Neural cell (in vitro differentiated cells): ENCODE measurements around the gene LY9. TPM values are rescaled to one million over a fixed set of nuclear protein-coding genes. Genes with fewer than 3 reads are reported as not detected.

ENCODE experiments used
- H2AFZ ChIP-seq: fragments of 200-600, 300-800 bp; sonication (generic), shearing (Covaris generic); 2 replicates; pipeline ENCODE4 v1.6.0; 2014; ENCODE audit warnings: low read depth, mild to moderate bottlenecking, antibody characterized with exemption, low read length, moderate library complexity
- H3F3A ChIP-seq: fragments of 200-600 bp; shearing (Covaris generic); 2 replicates; pipeline ENCODE4 v1.6.1; 2016; ENCODE audit warnings: mild to moderate bottlenecking, moderate library complexity, mixed read lengths, antibody characterized with exemption, low read length; ENCODE audit not compliant: insufficient read depth, poor library complexity, severe bottlenecking
- H3K27ac ChIP-seq: fragments of 200-600, 300-800 bp; sonication (generic), shearing (Covaris generic); 2 replicates; pipeline ENCODE4 v1.5.1; 2014; ENCODE audit warnings: mild to moderate bottlenecking, low read length, moderate library complexity
- H3K27me3 ChIP-seq: fragments of 300-800, 200-600 bp; sonication (generic), shearing (Covaris generic); 2 replicates; pipeline ENCODE4 v1.6.0; 2014; ENCODE audit warnings: mild to moderate bottlenecking, low read depth, low read length, moderate library complexity; ENCODE audit not compliant: insufficient read depth
- H3K36me3 ChIP-seq: fragments of 300-800, 200-600 bp; sonication (generic), shearing (Covaris generic); 2 replicates; pipeline ENCODE4 v1.5.1; 2014; ENCODE audit warnings: mild to moderate bottlenecking, antibody characterized with exemption, low read length, moderate library complexity; ENCODE audit not compliant: insufficient read depth
- H3K4me2 ChIP-seq: fragments of 300-800, 200-600 bp; sonication (generic), shearing (Covaris generic); 2 replicates; pipeline ENCODE4 v1.6.0; 2014; ENCODE audit warnings: mild to moderate bottlenecking, low read length
- H3K4me3 ChIP-seq: fragments of 300-800, 200-600 bp; sonication (generic), shearing (Covaris generic); 2 replicates; pipeline ENCODE4 v1.5.1; 2014; ENCODE audit warnings: mild to moderate bottlenecking, low read length, moderate library complexity
- H3K79me2 ChIP-seq: fragments of 200-600 bp; shearing (Covaris generic); replicated peaks from 2 replicates; pipeline ENCODE4 v1.6.0; 2014; ENCODE audit warnings: mild to moderate bottlenecking, low read length, moderate library complexity; ENCODE audit not compliant: insufficient read depth
- H3K9ac ChIP-seq: fragments of 300-800, 200-600 bp; sonication (generic), shearing (Covaris generic); 2 replicates; pipeline ENCODE4 v1.6.1; 2016; ENCODE audit warnings: mild to moderate bottlenecking, low read length, mixed read lengths
- H3K9me2 ChIP-seq: fragments of 200-600 bp; shearing (Covaris generic); 2 replicates; pipeline ENCODE4 v1.6.1; 2016; ENCODE audit warnings: mild to moderate bottlenecking, low read length, mixed read lengths; ENCODE audit not compliant: insufficient read depth
- H3K9me3 ChIP-seq: fragments of 200-600, 300-800 bp; sonication (generic), shearing (Covaris generic); 2 replicates; pipeline ENCODE4 v1.6.1; 2016; ENCODE audit warnings: mild to moderate bottlenecking, mixed run types, low read length, moderate library complexity, mixed read lengths
- H4K20me1 ChIP-seq: fragments of 200-600 bp; shearing (Covaris generic); 2 replicates; pipeline ENCODE4 v1.6.1; 2016; ENCODE audit warnings: mild to moderate bottlenecking, mixed run types; ENCODE audit not compliant: insufficient read depth
- EP300 ChIP-seq: fragments of 450-650 bp; conservative IDR thresholded peaks from 2 replicates; pipeline ENCODE4 v1.6.1; 2014; ENCODE audit warnings: antibody characterized with exemption, mild to moderate bottlenecking, moderate library complexity; ENCODE audit not compliant: poor library complexity, severe bottlenecking
- EZH2 ChIP-seq: fragments of 200-600, 300-800 bp; shearing (Covaris generic), sonication (generic); IDR thresholded peaks from 2 replicates; pipeline ENCODE4 v1.6.1; 2014; ENCODE audit warnings: antibody characterized with exemption, low read length, borderline replicate concordance, mild to moderate bottlenecking; ENCODE audit not compliant: insufficient read depth, poor library complexity, severe bottlenecking
- MXI1 ChIP-seq: fragments of 450-650 bp; conservative IDR thresholded peaks from 2 replicates; pipeline ENCODE4 v1.6.1; 2014; ENCODE audit warnings: antibody characterized with exemption, mild to moderate bottlenecking; ENCODE audit not compliant: poor library complexity, severe bottlenecking
- POLR2AphosphoS5 ChIP-seq: IDR thresholded peaks from 2 replicates; pipeline ENCODE4 v1.6.1; 2012
- RAD21 ChIP-seq: fragments of 450-650 bp; conservative IDR thresholded peaks from 2 replicates; pipeline ENCODE4 v1.6.1; 2014; ENCODE audit warnings: antibody characterized with exemption, mild to moderate bottlenecking, moderate library complexity
- REST ChIP-seq: IDR thresholded peaks from 2 replicates; pipeline ENCODE4 v1.6.1; 2012; ENCODE audit warnings: borderline replicate concordance
- SMC3 ChIP-seq: fragments of 450-650 bp; conservative IDR thresholded peaks from 2 replicates; pipeline ENCODE4 v1.6.1; 2014; ENCODE audit warnings: antibody characterized with exemption, mild to moderate bottlenecking, moderate library complexity; ENCODE audit not compliant: poor library complexity
- TAF1 ChIP-seq: IDR thresholded peaks from 2 replicates; pipeline ENCODE4 v1.6.1; 2012; ENCODE audit warnings: low read depth
- polyA plus RNA-seq: library from polyadenylated mRNA; depleted of rRNA; stranded (reverse); fragments of >200 nt; gene quantifications from 2 replicates; pipeline ENCODE4 v1.2.3, GENCODE V29; 2014
- TF ChIP-seq, protein P1 (sequence below): fragments of 450-650 bp; IDR thresholded peaks from 2 replicates; pipeline ENCODE4 v1.5.1; 2014; ENCODE audit warnings: antibody characterized with exemption, mild to moderate bottlenecking, moderate library complexity; ENCODE audit not compliant: poor library complexity, severe bottlenecking

LY9 gene
- polyA plus RNA-seq, 1 donor from 2014 or later = not detected

DNA sequence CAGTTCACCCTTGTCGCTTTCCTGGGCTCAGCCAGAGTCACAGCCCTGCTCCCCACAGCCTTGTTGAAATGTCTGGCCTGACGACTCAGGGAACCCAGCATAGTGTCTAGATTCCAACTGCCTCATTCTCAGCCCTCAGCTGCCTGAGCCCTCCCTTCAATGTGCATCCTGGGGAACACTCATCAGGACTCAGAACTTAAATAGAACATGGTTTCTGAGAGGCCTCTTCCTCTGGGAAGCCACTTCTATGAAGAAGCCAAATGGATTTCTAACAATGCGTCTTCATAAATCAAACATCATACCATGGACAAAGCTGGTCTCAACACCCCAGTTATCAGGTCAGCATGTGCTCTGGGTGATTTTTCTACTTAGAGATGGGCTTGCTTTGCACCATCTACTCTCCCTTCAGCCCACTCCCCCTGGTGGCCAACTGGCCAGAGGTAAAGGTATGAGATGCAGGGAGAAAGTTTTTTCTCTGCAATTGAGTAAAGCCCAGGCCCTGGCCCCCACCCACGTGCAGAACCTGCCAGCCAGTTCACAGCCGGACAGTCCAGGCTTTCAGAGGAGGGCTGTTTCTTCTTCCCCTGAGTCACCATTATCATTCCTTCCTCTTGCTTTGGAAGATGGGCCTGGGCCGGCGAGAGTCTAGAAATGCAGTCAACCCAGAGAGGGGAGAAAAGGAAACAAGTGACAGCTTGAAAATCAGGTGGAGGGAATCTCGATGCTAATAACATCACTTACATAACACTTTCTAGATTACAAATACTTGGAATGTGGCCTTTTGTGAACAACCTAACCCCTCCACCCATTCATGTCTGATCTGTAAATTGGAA, 34.6 kb downstream of the LY9 start:
- H3K9ac ChIP-seq = no peak overlapping the region
- no peaks in the 10 kb centered on the region for H3K36me3 ChIP-seq
- no peaks in the 10 kb centered on the region for H3K9me3 ChIP-seq
- H3K79me2 ChIP-seq = no peaks in the 10 kb centered on the region
- H3F3A ChIP-seq = no peaks in the 10 kb centered on the region
- H3K27me3 ChIP-seq = no peaks in the 10 kb centered on the region
- H3K4me3 ChIP-seq = no peak overlapping the region
- H4K20me1 ChIP-seq = no peaks in the 10 kb centered on the region
- H2AFZ ChIP-seq = no peak overlapping the region
- no peak overlapping the region for H3K4me2 ChIP-seq
- H3K9me2 ChIP-seq = no peaks in the 10 kb centered on the region
- no peak overlapping the region for H3K27ac ChIP-seq
- no peak for TF ChIP-seq EP300
- TF ChIP-seq POLR2AphosphoS5 = no peak
- no peak for TF ChIP-seq RAD21
- no peak for TF ChIP-seq REST
- no peak for TF ChIP-seq EZH2
- TF ChIP-seq SMC3 = no peak
- TF ChIP-seq TAF1 = no peak
- no peak for TF ChIP-seq MXI1

- H3K36me3 ChIP-seq = no peaks in the 10 kb centered on the region
- no peak overlapping the region for H3K4me2 ChIP-seq
- H3K4me3 ChIP-seq = no peak overlapping the region
- no peaks in the 10 kb centered on the region for H3K9me2 ChIP-seq
- TF ChIP-seq MXI1 (no peak), TAF1 (no peak), EZH2 (no peak), SMC3 (no peak), REST (no peak), POLR2AphosphoS5 (no peak), EP300 (no peak), RAD21 (no peak)
- TF ChIP-seq, protein P1, sequence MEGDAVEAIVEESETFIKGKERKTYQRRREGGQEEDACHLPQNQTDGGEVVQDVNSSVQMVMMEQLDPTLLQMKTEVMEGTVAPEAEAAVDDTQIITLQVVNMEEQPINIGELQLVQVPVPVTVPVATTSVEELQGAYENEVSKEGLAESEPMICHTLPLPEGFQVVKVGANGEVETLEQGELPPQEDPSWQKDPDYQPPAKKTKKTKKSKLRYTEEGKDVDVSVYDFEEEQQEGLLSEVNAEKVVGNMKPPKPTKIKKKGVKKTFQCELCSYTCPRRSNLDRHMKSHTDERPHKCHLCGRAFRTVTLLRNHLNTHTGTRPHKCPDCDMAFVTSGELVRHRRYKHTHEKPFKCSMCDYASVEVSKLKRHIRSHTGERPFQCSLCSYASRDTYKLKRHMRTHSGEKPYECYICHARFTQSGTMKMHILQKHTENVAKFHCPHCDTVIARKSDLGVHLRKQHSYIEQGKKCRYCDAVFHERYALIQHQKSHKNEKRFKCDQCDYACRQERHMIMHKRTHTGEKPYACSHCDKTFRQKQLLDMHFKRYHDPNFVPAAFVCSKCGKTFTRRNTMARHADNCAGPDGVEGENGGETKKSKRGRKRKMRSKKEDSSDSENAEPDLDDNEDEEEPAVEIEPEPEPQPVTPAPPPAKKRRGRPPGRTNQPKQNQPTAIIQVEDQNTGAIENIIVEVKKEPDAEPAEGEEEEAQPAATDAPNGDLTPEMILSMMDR = no peak
- H3K27me3 ChIP-seq = no peaks in the 10 kb centered on the region
- H3K27ac ChIP-seq = no peak overlapping the region
- no peaks in the 10 kb centered on the region for H4K20me1 ChIP-seq
- no peaks in the 10 kb centered on the region for H3K9me3 ChIP-seq
- no peak overlapping the region for H2AFZ ChIP-seq
- H3K9ac ChIP-seq = no peak overlapping the region
- no peaks in the 10 kb centered on the region for H3K79me2 ChIP-seq
- H3F3A ChIP-seq = no peaks in the 10 kb centered on the region
Observed at GRCh38 chr1:160834945-160835565, 39.1 kb downstream of the LY9 start.
